ENCODE data around the gene AIP.

Gene AIP

GRCh38 chr11:67492801-67493547, 10.1 kb downstream of the AIP start:
- peaks cover 5% of the 10 kb centered on the region for H3K36me3 Mint-ChIP-seq
- H3K4me3 Mint-ChIP-seq, result no peak overlapping the region
- peaks cover 8% of the 10 kb centered on the region for H3K4me1 Mint-ChIP-seq (ENCODE audit: low read depth)
- no peaks in the 10 kb centered on the region for H3K27me3 Mint-ChIP-seq
- no peaks in the 10 kb centered on the region for H3K9me3 Mint-ChIP-seq (ENCODE audit: low read depth)
- H3K27ac Mint-ChIP-seq, result no peak overlapping the region

- Mint-ChIP-seq H3K4me3 (no peak overlapping the region), H3K4me1 (ENCODE audit: low read depth) (peaks cover 5% of the 10 kb centered on the region), H3K27ac (no peak overlapping the region), H3K9me3 (ENCODE audit: low read depth) (no peaks in the 10 kb centered on the region), H3K27me3 (no peaks in the 10 kb centered on the region), H3K36me3 (peaks cover 4% of the 10 kb centered on the region)
These were observed 10.9 kb downstream of the AIP start for GRCh38 chr11:67493548-67494370.

GRCh38 chr11:67494371-67495233, 11.8 kb downstream of the AIP start:
- Mint-ChIP-seq H3K27me3 (no peaks in the 10 kb centered on the region), H3K9me3 (ENCODE audit: low read depth) (no peaks in the 10 kb centered on the region), H3K27ac (no peak overlapping the region), H3K4me1 (ENCODE audit: low read depth) (peaks cover 3% of the 10 kb centered on the region), H3K4me3 (no peak overlapping the region), H3K36me3 (peaks cover 3% of the 10 kb centered on the region)

- H3K4me3 Mint-ChIP-seq, result no peak overlapping the region
- H3K27ac Mint-ChIP-seq, result no peak overlapping the region
- H3K9me3 Mint-ChIP-seq (ENCODE audit: low read depth), result no peaks in the 10 kb centered on the region
- no peaks in the 10 kb centered on the region for H3K27me3 Mint-ChIP-seq
- no peaks in the 10 kb centered on the region for H3K36me3 Mint-ChIP-seq
- H3K4me1 Mint-ChIP-seq (ENCODE audit: low read depth), result no peaks in the 10 kb centered on the region
These were observed 12.6 kb downstream of the AIP start for GRCh38 chr11:67495234-67496005.

GRCh38 chr11:67496113-67496512, 13.3 kb downstream of the AIP start:
- Mint-ChIP-seq H3K27me3 (no peaks in the 10 kb centered on the region), H3K9me3 (ENCODE audit: low read depth) (no peaks in the 10 kb centered on the region), H3K27ac (no peak overlapping the region), H3K4me1 (ENCODE audit: low read depth) (peaks cover 7% of the 10 kb centered on the region), H3K4me3 (no peak overlapping the region), H3K36me3 (peaks cover 6% of the 10 kb centered on the region)

GRCh38 chr11:67497656-67498291, 14.9 kb downstream of the AIP start:
- H3K4me1 Mint-ChIP-seq (ENCODE audit: low read depth), result peaks cover 10% of the 10 kb centered on the region
- peaks cover 6% of the 10 kb centered on the region for H3K36me3 Mint-ChIP-seq
- H3K9me3 Mint-ChIP-seq (ENCODE audit: low read depth), result no peaks in the 10 kb centered on the region
- no peak overlapping the region for H3K27ac Mint-ChIP-seq
- H3K4me3 Mint-ChIP-seq, result no peak overlapping the region
- no peaks in the 10 kb centered on the region for H3K27me3 Mint-ChIP-seq

GRCh38 chr11:67498544-67498972, 15.7 kb downstream of the AIP start:
- no peak overlapping the region for H3K27ac Mint-ChIP-seq
- H3K9me3 Mint-ChIP-seq (ENCODE audit: low read depth), result no peaks in the 10 kb centered on the region
- H3K36me3 Mint-ChIP-seq, result peaks cover 9% of the 10 kb centered on the region
- peaks cover 13% of the 10 kb centered on the region for H3K4me1 Mint-ChIP-seq (ENCODE audit: low read depth)
- H3K27me3 Mint-ChIP-seq, result no peaks in the 10 kb centered on the region
- no peak overlapping the region for H3K4me3 Mint-ChIP-seq

GRCh38 chr11:67499808-67500483, 17.1 kb downstream of the AIP start:
- Mint-ChIP-seq H3K36me3 (peaks cover 9% of the 10 kb centered on the region), H3K4me1 (ENCODE audit: low read depth) (peaks cover 16% of the 10 kb centered on the region)

GRCh38 chr11:67500484-67500821, 17.6 kb downstream of the AIP start:
- Mint-ChIP-seq H3K4me3 (no peak overlapping the region), H3K4me1 (ENCODE audit: low read depth) (peaks cover 16% of the 10 kb centered on the region), H3K27me3 (no peaks in the 10 kb centered on the region), H3K27ac (peak overlapping the region; percentile 34), H3K9me3 (ENCODE audit: low read depth) (no peaks in the 10 kb centered on the region), H3K36me3 (peaks cover 9% of the 10 kb centered on the region)

More at GRCh38 chr11:67499808-67500483, 17.1 kb downstream of the AIP start:
- H3K9me3 Mint-ChIP-seq (ENCODE audit: low read depth), result no peaks in the 10 kb centered on the region
- H3K27me3 Mint-ChIP-seq, result no peaks in the 10 kb centered on the region
- H3K27ac Mint-ChIP-seq, result no peak overlapping the region
- H3K4me3 Mint-ChIP-seq, result no peak overlapping the region

GRCh38 chr11:67500831-67501715, 18.2 kb downstream of the AIP start:
- Mint-ChIP-seq H3K36me3 (peaks cover 9% of the 10 kb centered on the region), H3K9me3 (ENCODE audit: low read depth) (no peaks in the 10 kb centered on the region), H3K27me3 (no peaks in the 10 kb centered on the region), H3K4me1 (ENCODE audit: low read depth) (peaks cover 23% of the 10 kb centered on the region), H3K27ac (peak overlapping the region; percentile 34), H3K4me3 (no peak overlapping the region)

GRCh38 chr11:67501854-67502253, 19.0 kb downstream of the AIP start:
- no peaks in the 10 kb centered on the region for H3K27me3 Mint-ChIP-seq
- no peaks in the 10 kb centered on the region for H3K9me3 Mint-ChIP-seq (ENCODE audit: low read depth)
- no peak overlapping the region for H3K4me3 Mint-ChIP-seq
- H3K4me1 Mint-ChIP-seq (ENCODE audit: low read depth), result peaks cover 31% of the 10 kb centered on the region
- peaks cover 9% of the 10 kb centered on the region for H3K36me3 Mint-ChIP-seq
- H3K27ac Mint-ChIP-seq, result no peak overlapping the region

- Mint-ChIP-seq H3K4me1 (ENCODE audit: low read depth) (peaks cover 35% of the 10 kb centered on the region), H3K27me3 (no peaks in the 10 kb centered on the region), H3K4me3 (peak overlapping the region; percentile 84), H3K36me3 (peaks cover 9% of the 10 kb centered on the region), H3K9me3 (ENCODE audit: low read depth) (no peaks in the 10 kb centered on the region), H3K27ac (no peak overlapping the region)
These were observed 19.6 kb downstream of the AIP start for GRCh38 chr11:67502328-67502979.

All from activated naive CD8-positive, alpha-beta T cell (primary cell).